Adrenal gland (tissue), 5 donors: ENCODE measurements around the gene CKAP5.

ENCODE experiments used
- POLR2A ChIP-seq, 2 donors: fragments of 450-650 bp; IDR thresholded peaks; one replicate each; pipeline ENCODE4 v1.6.1; 2017; ENCODE audit warnings: antibody characterized with exemption in 2 of 2, mild to moderate bottlenecking in 2 of 2, moderate library complexity in 1 of 2
- TF ChIP-seq, protein P1 (sequence below), 6 experiments: fragments of 450-650 bp in 4 of 6; fragments of 200-600 bp in 2 of 6; sonication (generic) in 1 of 6; IDR thresholded peaks; 1 replicate in 5 of 6; 2 replicates in 1 of 6; pipeline versions ENCODE4 v1.5.1 to v1.8.0; 2016 to 2021; ENCODE audit warnings: antibody characterized with exemption in 6 of 6, mild to moderate bottlenecking in 2 of 6, moderate library complexity in 1 of 6
- donor health status: DM: no; HTN: no; CAD: no.

DNA sequence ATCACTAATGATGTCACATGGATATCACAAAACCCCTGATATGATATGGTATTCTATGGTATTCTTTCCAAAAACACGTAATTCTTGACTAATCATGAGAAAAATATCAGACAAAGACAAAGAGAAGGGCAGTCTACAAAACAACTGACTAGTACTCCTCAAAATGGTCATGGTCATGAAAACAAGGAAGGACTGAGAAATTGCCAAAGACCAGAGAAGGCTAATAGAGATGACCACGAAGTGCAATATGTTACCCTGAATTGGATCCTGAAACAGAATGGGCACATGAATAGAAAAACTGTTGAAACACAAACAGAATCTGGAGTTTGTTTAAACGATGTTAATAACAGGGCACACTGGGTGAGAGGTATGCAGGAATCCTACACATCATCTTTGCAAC is 10.2 kb downstream of the CKAP5 start:
- TF ChIP-seq, protein P1, sequence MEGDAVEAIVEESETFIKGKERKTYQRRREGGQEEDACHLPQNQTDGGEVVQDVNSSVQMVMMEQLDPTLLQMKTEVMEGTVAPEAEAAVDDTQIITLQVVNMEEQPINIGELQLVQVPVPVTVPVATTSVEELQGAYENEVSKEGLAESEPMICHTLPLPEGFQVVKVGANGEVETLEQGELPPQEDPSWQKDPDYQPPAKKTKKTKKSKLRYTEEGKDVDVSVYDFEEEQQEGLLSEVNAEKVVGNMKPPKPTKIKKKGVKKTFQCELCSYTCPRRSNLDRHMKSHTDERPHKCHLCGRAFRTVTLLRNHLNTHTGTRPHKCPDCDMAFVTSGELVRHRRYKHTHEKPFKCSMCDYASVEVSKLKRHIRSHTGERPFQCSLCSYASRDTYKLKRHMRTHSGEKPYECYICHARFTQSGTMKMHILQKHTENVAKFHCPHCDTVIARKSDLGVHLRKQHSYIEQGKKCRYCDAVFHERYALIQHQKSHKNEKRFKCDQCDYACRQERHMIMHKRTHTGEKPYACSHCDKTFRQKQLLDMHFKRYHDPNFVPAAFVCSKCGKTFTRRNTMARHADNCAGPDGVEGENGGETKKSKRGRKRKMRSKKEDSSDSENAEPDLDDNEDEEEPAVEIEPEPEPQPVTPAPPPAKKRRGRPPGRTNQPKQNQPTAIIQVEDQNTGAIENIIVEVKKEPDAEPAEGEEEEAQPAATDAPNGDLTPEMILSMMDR (IDR thresholded peaks at IDR 0.05): no peak
- no peak for TF ChIP-seq POLR2A (IDR thresholded peaks at IDR 0.05)
